RPMI7951 (cell line): ENCODE results near the gene NCCRP1. TPM values are rescaled to one million over a fixed set of nuclear protein-coding genes. Genes with fewer than 3 reads are reported as not detected.

Experiments
- DNase-seq: peaks from one replicate; pipeline ENCODE4 v3.0.0-alpha.2; 2012; ENCODE audit warnings: low read depth
- total RNA-seq: library from RNA; depleted of rRNA; stranded (reverse); fragments of >200 nt; shearing (Covaris generic); gene quantifications from 2 replicates; pipeline ENCODE4 v1.2.3, GENCODE V29; 2014; rRNA removed

The NCCRP1 gene
- total RNA-seq, 1 experiment from 2014 or later, result 0.12 TPM

DNA sequence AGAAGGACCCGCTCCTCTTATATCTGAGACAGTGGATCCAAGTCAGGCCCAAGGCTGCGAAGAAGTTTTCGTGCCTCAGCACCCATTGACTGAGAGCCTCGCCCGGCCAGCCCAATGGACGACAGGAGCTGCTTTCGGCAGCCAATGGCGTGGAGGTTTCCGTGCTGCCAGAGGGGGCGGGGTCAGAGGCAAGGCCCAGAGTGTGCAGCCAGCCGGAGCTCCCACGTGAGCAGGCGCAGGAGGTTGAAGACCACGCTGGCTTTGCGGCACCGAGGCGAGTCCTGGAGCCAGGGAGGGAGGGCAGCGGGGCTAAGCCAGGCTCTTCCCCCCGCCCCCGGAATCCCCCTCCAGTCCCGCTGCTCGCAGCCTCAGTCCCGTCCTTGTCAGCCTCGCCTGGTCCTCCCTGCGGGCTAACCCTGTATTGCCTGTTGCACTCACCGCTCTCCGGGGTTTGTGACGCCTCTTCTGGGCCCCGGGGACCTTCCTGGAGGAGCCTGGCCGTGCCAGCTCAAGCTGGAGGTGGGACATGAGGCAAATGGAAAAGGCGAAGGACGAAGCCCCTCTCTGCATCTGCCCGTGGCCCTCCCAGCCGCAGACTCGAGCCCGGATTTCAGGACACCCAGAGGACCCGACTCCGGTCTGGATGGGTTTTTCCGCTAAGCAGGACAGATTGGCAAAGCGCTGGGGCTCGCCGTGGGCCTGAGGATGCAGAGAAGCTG lies 50.3 kb downstream of the NCCRP1 start:
- DNase-seq, result peak; percentile 40

DNA sequence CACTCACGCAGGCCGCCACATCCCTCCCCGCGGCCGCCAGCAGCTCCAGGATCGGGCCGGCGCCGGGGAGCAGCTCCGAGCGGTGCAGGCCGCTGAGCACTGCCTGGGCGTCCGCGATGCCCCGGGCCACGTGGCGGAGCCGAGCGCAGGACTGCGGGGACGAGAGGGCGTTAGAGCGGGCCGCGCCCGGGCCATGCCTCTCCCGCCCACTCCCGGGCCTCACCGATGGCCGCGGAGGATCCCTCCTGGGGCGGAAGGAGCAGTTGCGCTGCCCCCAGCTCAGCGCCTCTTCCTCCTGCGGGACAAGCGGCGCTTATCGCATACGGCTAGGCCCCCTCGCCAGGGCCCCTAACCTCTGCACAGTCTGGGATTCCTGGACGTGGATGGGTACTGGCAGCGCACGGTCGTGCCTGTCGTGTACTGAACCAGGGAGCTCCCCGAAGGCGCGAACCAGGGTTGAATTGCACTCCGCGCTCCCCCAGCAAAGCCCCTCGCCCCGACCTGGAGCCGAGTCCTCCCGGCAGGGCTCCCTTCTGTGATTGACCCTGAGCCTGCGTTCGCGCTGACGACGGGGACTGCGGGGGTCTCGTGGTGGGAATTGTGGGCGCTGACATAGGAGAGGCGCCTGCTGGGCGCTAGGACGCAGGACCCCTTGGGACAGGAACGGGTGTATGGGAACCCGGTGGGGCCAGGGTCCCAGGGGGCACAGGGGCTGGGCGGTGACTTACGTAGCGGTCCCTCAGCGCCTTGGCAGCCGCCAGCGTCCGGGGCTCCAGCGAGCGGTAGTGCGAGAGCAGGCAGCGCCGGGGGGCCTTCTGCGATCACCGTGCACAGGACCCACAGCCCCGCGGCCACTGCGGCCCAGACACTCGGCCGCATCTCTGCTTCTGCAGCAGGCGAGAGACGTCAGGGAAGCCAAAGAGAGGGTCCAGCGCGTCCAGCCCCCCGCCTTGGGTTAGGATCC lies 51.2 kb downstream of the NCCRP1 start:
- DNase-seq, result no peak

DNA sequence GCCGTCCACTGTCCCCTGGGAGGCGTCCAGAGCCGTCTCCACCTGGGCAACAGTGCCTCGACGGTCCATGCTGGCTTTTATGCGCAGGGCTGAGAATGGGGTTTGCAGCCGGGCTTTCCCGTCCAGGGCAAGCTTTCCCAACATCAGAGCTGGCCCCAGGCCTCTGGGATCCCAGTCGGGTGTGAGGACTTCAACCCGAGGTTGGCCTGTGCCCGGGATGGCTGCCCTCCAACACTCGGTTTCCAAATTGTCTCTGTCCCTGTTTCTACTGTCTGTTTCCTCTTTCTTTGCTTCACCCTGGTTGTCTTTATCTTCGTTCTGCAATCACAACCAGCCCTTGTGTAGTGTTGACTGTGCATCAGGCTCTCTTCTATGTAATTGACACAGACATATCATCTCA lies 52.0 kb downstream of the NCCRP1 start, which contains the start of gene IFNL4:
Gene IFNL4 (minus strand): TSS at position 51 of the 400 bp plus-strand sequence.
- no peak for DNase-seq

DNA sequence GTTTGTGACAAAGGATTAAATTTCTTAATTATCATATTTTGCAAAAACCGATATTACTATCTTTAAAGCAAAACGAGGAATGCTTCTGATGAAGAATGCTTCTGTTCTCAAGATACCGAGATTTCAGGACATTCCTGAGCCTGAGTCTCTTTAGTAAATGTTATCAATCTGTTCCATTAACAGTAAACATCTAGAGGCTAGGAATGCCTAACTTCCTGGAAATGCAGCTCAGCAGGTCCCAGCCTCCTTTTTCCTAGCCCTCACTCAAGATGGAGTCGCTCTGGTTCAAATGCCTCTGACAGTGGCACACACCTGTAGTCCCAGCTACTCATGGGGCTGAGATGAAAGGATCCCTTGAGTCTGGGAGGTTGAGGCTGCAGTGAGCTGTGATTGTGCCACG lies 54.3 kb downstream of the NCCRP1 start:
- no peak for DNase-seq

Other genes with a start within 250 kb of the NCCRP1 start
- gene FBXO17, start 221.2 kb upstream of the NCCRP1 start, total RNA-seq, result 12.5 and 22.1 TPM in 2 replicates
- 0.10 TPM in 1 of 2 replicates, not detected in the other for gene FBXO27, start 164.4 kb upstream of the NCCRP1 start, total RNA-seq
- 0.10 TPM in 1 of 2 replicates, not detected in the other for gene ACP7, start 112.6 kb upstream of the NCCRP1 start, total RNA-seq
- 7.1 and 10.5 TPM in 2 replicates for gene PAK4, start 71.2 kb upstream of the NCCRP1 start, total RNA-seq
- gene SYCN, start 7.3 kb downstream of the NCCRP1 start, total RNA-seq, result not detected in 2 replicates
- gene IFNL3, start 48.0 kb downstream of the NCCRP1 start, total RNA-seq, result not detected in 2 replicates
- not detected in 2 replicates for gene IFNL4, start 51.9 kb downstream of the NCCRP1 start, total RNA-seq
- not detected in 2 replicates for gene IFNL2, start 71.4 kb downstream of the NCCRP1 start, total RNA-seq
- gene IFNL1, start 99.4 kb downstream of the NCCRP1 start, total RNA-seq, result not detected in 2 replicates
- under 0.01 and 0.36 TPM in 2 replicates for gene LRFN1, start 123.9 kb downstream of the NCCRP1 start, total RNA-seq
- gene GMFG, start 139.1 kb downstream of the NCCRP1 start, total RNA-seq, result 0.36 and 0.59 TPM in 2 replicates
- gene SAMD4B, start 145.5 kb downstream of the NCCRP1 start, total RNA-seq, result 41.5 and 48.8 TPM in 2 replicates
- gene PAF1, start 194.1 kb downstream of the NCCRP1 start, total RNA-seq, result 44.3 and 59.4 TPM in 2 replicates
- gene MED29, start 194.4 kb downstream of the NCCRP1 start, total RNA-seq, result 22.2 and 39.5 TPM in 2 replicates
- 2.9 and 6.4 TPM in 2 replicates for gene ZFP36, start 209.9 kb downstream of the NCCRP1 start, total RNA-seq
- 4.8 and 13.0 TPM in 2 replicates for gene PLEKHG2, start 215.7 kb downstream of the NCCRP1 start, total RNA-seq
- 107 and 123 TPM in 2 replicates for gene RPS16, start 239.0 kb downstream of the NCCRP1 start, total RNA-seq
- 64.7 and 67.4 TPM in 2 replicates for gene SUPT5H, start 248.6 kb downstream of the NCCRP1 start, total RNA-seq